Measurements from ENCODE around the gene PERCC1.
"Not testable (repeated sequence)": the region's sequence is repeated elsewhere in the genome, so short reads cannot be mapped to it uniquely, and the experiment has no call there.

Gene PERCC1

GRCh38 chr16:1438229-1439057 lies 7.6 kb downstream of the PERCC1 start:
- TF ChIP-seq CTCF (IDR thresholded peaks at IDR 0.05; ENCODE audit: insufficient read depth, low read depth, low read length, missing control alignments): no peak
- no peak overlapping the region for H3K4me3 ChIP-seq (ENCODE audit: low read depth, low read length)
- DNase-seq (ENCODE audit: low read depth): no peak

- no peak for TF ChIP-seq CTCF (IDR thresholded peaks at IDR 0.05; ENCODE audit: insufficient read depth, low read depth, low read length, missing control alignments)
Observed at GRCh38 chr16:1439058-1439698, 8.3 kb downstream of the PERCC1 start.

GRCh38 chr16:1439699-1440074 lies 8.8 kb downstream of the PERCC1 start:
- H3K4me3 ChIP-seq (ENCODE audit: low read depth, low read length); DNase-seq (ENCODE audit: low read depth): not testable (repeated sequence)

More at GRCh38 chr16:1439058-1439698, 8.3 kb downstream of the PERCC1 start:
- no peak for DNase-seq (ENCODE audit: low read depth)
- H3K4me3 ChIP-seq (ENCODE audit: low read depth, low read length): no peak overlapping the region

GRCh38 chr16:1441391-1441829 lies 10.5 kb downstream of the PERCC1 start:
- no peak for TF ChIP-seq CTCF (IDR thresholded peaks at IDR 0.05; ENCODE audit: insufficient read depth, low read depth, low read length, missing control alignments)
- no peak for DNase-seq (ENCODE audit: low read depth)
- no peak overlapping the region for H3K4me3 ChIP-seq (ENCODE audit: low read depth, low read length)

- H3K4me3 ChIP-seq (ENCODE audit: low read depth, low read length): no peak overlapping the region
- no peak for DNase-seq (ENCODE audit: low read depth)
- no peak for TF ChIP-seq CTCF (IDR thresholded peaks at IDR 0.05; ENCODE audit: insufficient read depth, low read depth, low read length, missing control alignments)
Observed at GRCh38 chr16:1442697-1443096, 11.8 kb downstream of the PERCC1 start.

- TF ChIP-seq CTCF (IDR thresholded peaks at IDR 0.05; ENCODE audit: insufficient read depth, low read depth, low read length, missing control alignments): no peak
- no peak overlapping the region for H3K4me3 ChIP-seq (ENCODE audit: low read depth, low read length)
- DNase-seq (ENCODE audit: low read depth): no peak
Observed at GRCh38 chr16:1443403-1443973, 12.6 kb downstream of the PERCC1 start.

- no peak for TF ChIP-seq CTCF (IDR thresholded peaks at IDR 0.05; ENCODE audit: insufficient read depth, low read depth, low read length, missing control alignments)
- H3K4me3 ChIP-seq (ENCODE audit: low read depth, low read length): no peak within 1 kb of the TSS
- no peak for DNase-seq (ENCODE audit: low read depth)
Observed at GRCh38 chr16:1443980-1444729, 13.3 kb downstream of the PERCC1 start, which contains the start of gene CCDC154. CCDC154 (minus strand) TSS chr16:1444556; CDS start chr16:1444322, 234 bp downstream.
